Measurements from ENCODE around the gene NMT1. TPM values are rescaled to one million over a fixed set of nuclear protein-coding genes. Genes with fewer than 3 reads are reported as not detected.

The NMT1 gene
- total and polyA plus RNA-seq, 2 of the 13 experiments (the other 11 are each of a cell fraction or from before 2014, with no cell fraction given) = 75.7 to 142 TPM

GRCh38 chr17:45101883-45102811 lies 41.0 kb downstream of the NMT1 start (continued):
- TF ChIP-seq KDM2A (CRISPR knock-in tag; IDR thresholded peaks at IDR 0.05; ENCODE audit: borderline replicate concordance, low read depth) (peak; percentile 36; the same call in 1 of the 2 replicates), USF2 (IDR thresholded peaks at IDR 0.05; ENCODE audit: low read depth, low read length) (peak; percentile 57), USF2 (CRISPR knock-in tag; IDR thresholded peaks at IDR 0.05; ENCODE audit: borderline replicate concordance) (peak; percentile 58; the same call in 1 of the 2 replicates), STAG1 (CRISPR knock-in tag; IDR thresholded peaks at IDR 0.05) (no peak; the same call in 1 of the 2 replicates), ZNF766 (CRISPR knock-in tag; IDR thresholded peaks at IDR 0.05; ENCODE audit: borderline replicate concordance) (0 out of 2 replicates have a peak, but pooled peaks have one; percentile 64), PRDM15 (CRISPR knock-in tag; IDR thresholded peaks at IDR 0.05) (no peak), MEF2D (CRISPR knock-in tag; IDR thresholded peaks at IDR 0.05) (no peak; the same call in 1 of the 2 replicates), HMG20A (CRISPR knock-in tag; IDR thresholded peaks at IDR 0.05; ENCODE audit: borderline replicate concordance) (peak; percentile 14; the same call in 1 of the 2 replicates), ZNF747 (CRISPR knock-in tag; IDR thresholded peaks at IDR 0.05; ENCODE audit: borderline replicate concordance) (no peak), SAFB2 (CRISPR knock-in tag; IDR thresholded peaks at IDR 0.05; ENCODE audit: borderline replicate concordance, low read depth) (no peak), ZBTB37 (CRISPR knock-in tag; IDR thresholded peaks at IDR 0.05) (no peak), HDAC1 (CRISPR knock-in tag; IDR thresholded peaks at IDR 0.05) (0 out of 2 replicates have a peak, but pooled peaks have one; percentile 35), KLF6 (CRISPR knock-in tag; IDR thresholded peaks at IDR 0.05) (no peak), KDM1A (CRISPR knock-in tag; IDR thresholded peaks at IDR 0.05) (no peak), GFI1 (CRISPR knock-in tag; IDR thresholded peaks at IDR 0.05; ENCODE audit: borderline replicate concordance) (no peak), ZNF574 (CRISPR knock-in tag; IDR thresholded peaks at IDR 0.05) (peak; percentile 53), EED (CRISPR knock-in tag; IDR thresholded peaks at IDR 0.05) (no peak), ZNF780A (CRISPR knock-in tag; IDR thresholded peaks at IDR 0.05) (no peak)

Measured in HepG2 (cell line).